HG02870 (cell line): ENCODE data around the gene CRYBB3.
"Not testable (repeated sequence)": the region's sequence is repeated elsewhere in the genome, so short reads cannot be mapped to it uniquely, and the experiment has no call there.

ENCODE experiments used
- ATAC-seq: cut with Tn5 transposase; IDR thresholded peaks from one replicate; pipeline ENCODE4 v1.9.1; 2021; ENCODE audit warnings: mild to moderate bottlenecking, moderate library complexity; ENCODE audit not compliant: unreplicated experiment

Gene CRYBB3

DNA sequence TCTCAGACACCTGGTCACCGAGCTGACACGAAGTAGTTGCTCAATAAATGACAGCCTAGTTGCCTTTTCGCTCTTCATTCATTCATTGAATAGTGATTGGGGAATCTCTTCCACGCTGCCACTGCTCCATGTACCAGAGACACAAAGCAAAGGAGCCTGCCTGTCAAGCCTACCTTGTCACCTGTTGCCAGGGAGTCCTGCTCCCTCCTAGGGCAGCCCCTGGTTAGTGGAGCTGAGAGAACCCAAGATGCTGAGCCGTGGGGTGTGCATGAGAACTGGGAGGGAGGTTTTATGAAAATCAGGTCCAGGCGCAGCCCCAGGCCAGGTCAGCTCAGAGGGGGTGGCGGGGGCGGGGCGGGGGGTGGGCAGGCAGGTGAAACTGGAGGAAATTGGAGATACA, 38.4 kb downstream of the CRYBB3 start:
- not testable (repeated sequence) for ATAC-seq

DNA sequence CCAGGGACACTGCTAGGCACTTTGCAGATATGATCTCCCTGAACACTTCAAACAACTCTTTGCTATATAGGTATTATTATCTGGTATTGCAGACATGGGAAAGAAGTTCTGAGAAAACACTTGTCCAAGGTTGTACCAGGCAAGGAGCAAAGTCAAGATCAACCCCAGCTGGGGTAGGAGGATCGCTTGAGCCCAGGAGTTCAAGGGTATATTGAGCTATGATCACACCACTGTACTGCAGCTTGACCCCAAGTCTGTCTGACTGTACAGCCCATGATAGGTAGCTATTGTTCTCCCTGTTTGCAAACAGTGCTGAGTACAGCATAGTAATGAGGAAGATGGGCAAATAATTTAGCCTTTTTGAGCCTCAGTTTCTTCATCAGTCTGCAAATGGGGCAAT, 55.5 kb downstream of the CRYBB3 start:
- not testable (repeated sequence) for ATAC-seq
